HG03457 (cell line): Measurements from ENCODE around the gene PACC1.
A peak's percentile ranks its signal among the peaks of the same experiment; 100 is the strongest.
"Not testable (repeated sequence)": the region's sequence is repeated elsewhere in the genome, so short reads cannot be mapped to it uniquely, and the experiment has no call there.

Experiments
- ATAC-seq: cut with Tn5 transposase; IDR thresholded peaks from one replicate; pipeline ENCODE4 v1.9.1; 2021; ENCODE audit warnings: moderate number of reproducible peaks; ENCODE audit not compliant: unreplicated experiment

PACC1 gene

GRCh38 chr1:212397171-212397570, 17.5 kb downstream of the PACC1 start:
- no peak for ATAC-seq

GRCh38 chr1:212396638-212397037, 18.0 kb downstream of the PACC1 start:
- no peak for ATAC-seq

- ATAC-seq = not testable (repeated sequence)
Observed at GRCh38 chr1:212395678-212396437, 18.8 kb downstream of the PACC1 start.

- ATAC-seq = no peak
Observed at GRCh38 chr1:212388985-212389716, 25.5 kb downstream of the PACC1 start.

- no peak for ATAC-seq
Observed at GRCh38 chr1:212386029-212386428, 28.7 kb downstream of the PACC1 start.

GRCh38 chr1:212381397-212382035, 33.2 kb downstream of the PACC1 start:
- no peak for ATAC-seq

- ATAC-seq = no peak
Observed at GRCh38 chr1:212379366-212379765, 35.3 kb downstream of the PACC1 start.

- no peak for ATAC-seq
Observed at GRCh38 chr1:212377644-212378043, 37.0 kb downstream of the PACC1 start.

- no peak for ATAC-seq
Observed at GRCh38 chr1:212375986-212376385, 38.7 kb downstream of the PACC1 start.

GRCh38 chr1:212368073-212368484, 46.6 kb downstream of the PACC1 start:
- ATAC-seq = peak; percentile 63

GRCh38 chr1:212367474-212368072, 47.1 kb downstream of the PACC1 start:
- no peak for ATAC-seq

- ATAC-seq = no peak
Observed at GRCh38 chr1:212366901-212367300, 47.8 kb downstream of the PACC1 start.

- ATAC-seq = no peak
Observed at GRCh38 chr1:212364985-212365384, 49.7 kb downstream of the PACC1 start.

- ATAC-seq = no peak
Observed at GRCh38 chr1:212359794-212360479, 54.7 kb downstream of the PACC1 start.

GRCh38 chr1:212355230-212355969, 59.3 kb downstream of the PACC1 start:
- ATAC-seq = no peak

GRCh38 chr1:212354464-212354863, 60.2 kb downstream of the PACC1 start:
- ATAC-seq = no peak

GRCh38 chr1:212353181-212353580, 61.5 kb downstream of the PACC1 start:
- no peak for ATAC-seq

GRCh38 chr1:212351588-212352362, 62.9 kb downstream of the PACC1 start:
- no peak for ATAC-seq

GRCh38 chr1:212346601-212347000, 68.1 kb downstream of the PACC1 start:
- no peak for ATAC-seq
